ENCODE data around the gene TAF4B.

TAF4B gene

DNA sequence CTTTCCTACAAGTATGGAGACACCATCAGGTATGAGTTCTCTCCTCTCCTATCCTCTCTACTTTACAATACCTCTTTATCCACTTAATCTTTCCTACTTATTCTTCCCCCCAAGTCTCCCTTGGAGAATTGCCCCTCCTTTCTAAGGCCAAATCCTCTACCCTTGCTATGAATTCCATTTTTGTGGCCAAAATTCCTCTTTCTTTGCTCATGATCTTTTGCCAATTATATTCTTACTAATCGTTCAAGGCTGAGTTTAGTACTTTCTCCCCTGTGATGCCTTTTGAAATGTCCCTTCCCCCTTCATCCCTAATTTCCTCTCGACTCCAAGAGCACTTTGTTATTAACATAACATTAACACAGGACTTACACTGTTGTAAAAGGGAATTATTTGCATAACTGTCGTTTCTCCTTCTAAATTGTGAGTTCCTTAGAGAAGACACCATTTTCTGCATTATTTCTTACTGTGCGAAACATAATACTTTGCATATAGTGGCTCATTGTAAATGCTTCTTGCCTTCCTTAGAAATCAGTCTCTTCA is 188.7 kb downstream of the TAF4B start:
- Histone ChIP-seq H3K9me3 (ENCODE audit: insufficient read depth, low read length, severe bottlenecking) (no peaks in the 10 kb centered on the region), H3K27me3 (ENCODE audit: insufficient read depth, low read length, poor library complexity) (no peaks in the 10 kb centered on the region), H3K79me2 (ENCODE audit: insufficient read depth, low read length) (no peaks in the 10 kb centered on the region), H3K4me1 (ENCODE audit: insufficient read depth, low read length) (no peaks in the 10 kb centered on the region), H3K9ac (ENCODE audit: low read depth, low read length) (no peak overlapping the region), H3K27ac (ENCODE audit: low read length) (no peak overlapping the region), H3K4me3 (ENCODE audit: low read depth in 1 of 2, low read length in 2 of 2) (no peak overlapping the region), H4K20me1 (ENCODE audit: insufficient read depth, low read length) (no peaks in the 10 kb centered on the region), H2AFZ (ENCODE audit: low read depth, low read length) (no peak overlapping the region), H3K36me3 (ENCODE audit: insufficient read depth, low read length) (no peaks in the 10 kb centered on the region), H3K4me2 (ENCODE audit: insufficient read depth, low read length) (no peak overlapping the region)
- no peak for DNase-seq
- ATAC-seq (ENCODE audit: insufficient read depth, low read depth) = no peak
- TF ChIP-seq, protein P1, sequence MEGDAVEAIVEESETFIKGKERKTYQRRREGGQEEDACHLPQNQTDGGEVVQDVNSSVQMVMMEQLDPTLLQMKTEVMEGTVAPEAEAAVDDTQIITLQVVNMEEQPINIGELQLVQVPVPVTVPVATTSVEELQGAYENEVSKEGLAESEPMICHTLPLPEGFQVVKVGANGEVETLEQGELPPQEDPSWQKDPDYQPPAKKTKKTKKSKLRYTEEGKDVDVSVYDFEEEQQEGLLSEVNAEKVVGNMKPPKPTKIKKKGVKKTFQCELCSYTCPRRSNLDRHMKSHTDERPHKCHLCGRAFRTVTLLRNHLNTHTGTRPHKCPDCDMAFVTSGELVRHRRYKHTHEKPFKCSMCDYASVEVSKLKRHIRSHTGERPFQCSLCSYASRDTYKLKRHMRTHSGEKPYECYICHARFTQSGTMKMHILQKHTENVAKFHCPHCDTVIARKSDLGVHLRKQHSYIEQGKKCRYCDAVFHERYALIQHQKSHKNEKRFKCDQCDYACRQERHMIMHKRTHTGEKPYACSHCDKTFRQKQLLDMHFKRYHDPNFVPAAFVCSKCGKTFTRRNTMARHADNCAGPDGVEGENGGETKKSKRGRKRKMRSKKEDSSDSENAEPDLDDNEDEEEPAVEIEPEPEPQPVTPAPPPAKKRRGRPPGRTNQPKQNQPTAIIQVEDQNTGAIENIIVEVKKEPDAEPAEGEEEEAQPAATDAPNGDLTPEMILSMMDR (IDR thresholded peaks at IDR 0.05; ENCODE audit: borderline replicate concordance, extremely low read depth, low read length, poor library complexity, severe bottlenecking) = no peak
- TF ChIP-seq EZH2 (IDR thresholded peaks at IDR 0.05; ENCODE audit: borderline replicate concordance, low read depth, low read length, severe bottlenecking) = no peak

DNA sequence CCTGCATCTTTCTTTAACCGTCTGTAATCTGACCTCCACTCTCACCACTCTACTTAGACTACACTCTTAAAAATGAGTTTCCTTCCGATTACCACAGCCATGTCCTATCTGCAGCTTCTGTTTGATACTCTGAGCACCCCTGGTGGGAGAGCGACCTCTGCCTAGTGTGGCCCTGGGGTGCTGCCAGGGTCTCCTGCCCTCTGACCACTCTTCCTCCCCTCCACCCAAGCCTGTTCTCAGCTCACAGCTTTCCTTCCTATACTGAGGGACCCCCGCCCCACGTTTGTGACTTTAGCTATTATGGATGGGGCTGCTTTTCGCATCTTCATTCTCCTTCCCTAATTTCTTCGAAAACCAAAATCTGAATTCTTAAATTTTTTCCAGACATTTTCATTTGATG is 189.4 kb downstream of the TAF4B start:
- H3K27ac ChIP-seq (ENCODE audit: low read length) = no peak overlapping the region

DNA sequence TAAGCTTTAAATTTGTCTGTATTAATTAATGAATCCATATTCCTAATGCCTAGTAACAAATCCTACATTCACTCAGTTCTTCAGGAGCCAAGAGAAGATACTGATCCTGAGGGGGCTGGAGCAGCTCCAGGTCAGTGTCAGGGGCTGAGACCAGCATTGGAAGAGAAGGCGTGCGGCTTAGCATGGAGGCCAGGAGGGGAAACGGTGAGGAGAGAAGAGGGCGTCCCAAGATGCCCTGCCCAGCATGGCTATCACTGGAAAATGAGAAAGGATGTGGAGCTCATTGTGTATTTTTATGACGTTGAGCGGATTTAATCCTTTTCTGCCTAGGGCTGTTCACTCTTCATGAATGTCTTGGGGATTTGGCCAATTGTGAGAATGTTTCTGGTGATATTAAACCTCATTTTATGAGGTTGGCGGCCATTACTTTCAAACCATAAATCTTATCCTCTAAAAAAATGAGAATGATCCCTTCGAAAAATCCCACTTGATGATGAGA is 190.5 kb downstream of the TAF4B start:
- Histone ChIP-seq H4K20me1 (ENCODE audit: insufficient read depth, low read length) (no peaks in the 10 kb centered on the region), H3K79me2 (ENCODE audit: insufficient read depth, low read length) (no peaks in the 10 kb centered on the region), H3K27me3 (ENCODE audit: insufficient read depth, low read length, poor library complexity) (no peaks in the 10 kb centered on the region), H3K27ac (ENCODE audit: low read length) (no peak overlapping the region), H3K9ac (ENCODE audit: low read depth, low read length) (no peak overlapping the region), H3K4me3 (ENCODE audit: low read depth in 1 of 2, low read length in 2 of 2) (no peak overlapping the region), H3K4me1 (ENCODE audit: insufficient read depth, low read length) (no peaks in the 10 kb centered on the region), H2AFZ (ENCODE audit: low read depth, low read length) (no peak overlapping the region), H3K36me3 (ENCODE audit: insufficient read depth, low read length) (no peaks in the 10 kb centered on the region), H3K4me2 (ENCODE audit: insufficient read depth, low read length) (no peak overlapping the region), H3K9me3 (ENCODE audit: insufficient read depth, low read length, severe bottlenecking) (no peaks in the 10 kb centered on the region)
- TF ChIP-seq EZH2 (IDR thresholded peaks at IDR 0.05; ENCODE audit: borderline replicate concordance, low read depth, low read length, severe bottlenecking) = no peak
- TF ChIP-seq, protein P1 (IDR thresholded peaks at IDR 0.05; ENCODE audit: borderline replicate concordance, extremely low read depth, low read length, poor library complexity, severe bottlenecking) = no peak
- no peak for ATAC-seq (ENCODE audit: insufficient read depth, low read depth)
- no peak for DNase-seq

More for the DNA sequence above, 189.4 kb downstream of the TAF4B start:
- ATAC-seq (ENCODE audit: insufficient read depth, low read depth) (no peak), DNase-seq (no peak)
- Histone ChIP-seq H3K79me2 (ENCODE audit: insufficient read depth, low read length) (no peaks in the 10 kb centered on the region), H3K9me3 (ENCODE audit: insufficient read depth, low read length, severe bottlenecking) (no peaks in the 10 kb centered on the region), H3K4me2 (ENCODE audit: insufficient read depth, low read length) (no peak overlapping the region), H3K4me1 (ENCODE audit: insufficient read depth, low read length) (no peaks in the 10 kb centered on the region), H3K4me3 (ENCODE audit: low read depth in 1 of 2, low read length in 2 of 2) (no peak overlapping the region), H4K20me1 (ENCODE audit: insufficient read depth, low read length) (no peaks in the 10 kb centered on the region), H3K9ac (ENCODE audit: low read depth, low read length) (no peak overlapping the region), H2AFZ (ENCODE audit: low read depth, low read length) (no peak overlapping the region), H3K27me3 (ENCODE audit: insufficient read depth, low read length, poor library complexity) (no peaks in the 10 kb centered on the region), H3K36me3 (ENCODE audit: insufficient read depth, low read length) (no peaks in the 10 kb centered on the region)
- no peak for TF ChIP-seq EZH2 (IDR thresholded peaks at IDR 0.05; ENCODE audit: borderline replicate concordance, low read depth, low read length, severe bottlenecking)

DNA sequence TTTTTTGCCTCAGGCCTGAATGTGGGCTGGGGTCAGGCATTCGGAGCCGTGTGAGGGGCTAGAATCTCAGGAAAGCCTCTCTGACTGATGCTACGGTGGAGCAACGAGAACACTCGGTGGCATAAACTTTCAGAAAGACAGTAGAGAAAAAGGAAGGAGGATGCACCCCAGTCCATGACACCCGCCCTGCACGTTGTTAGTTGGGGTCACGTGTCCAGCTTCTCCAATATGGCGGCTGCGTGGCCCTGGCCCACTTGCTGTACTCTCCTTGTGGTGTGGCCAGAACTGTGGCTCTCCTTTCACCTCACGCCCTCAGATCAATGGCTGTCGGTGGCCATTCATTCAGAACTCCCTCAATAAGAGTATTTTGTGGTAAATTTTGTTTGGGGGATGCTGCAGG is 190.9 kb downstream of the TAF4B start:
- Histone ChIP-seq H3K36me3 (ENCODE audit: insufficient read depth, low read length) (no peaks in the 10 kb centered on the region), H3K9me3 (ENCODE audit: insufficient read depth, low read length, severe bottlenecking) (no peaks in the 10 kb centered on the region), H3K27ac (ENCODE audit: low read length) (no peak overlapping the region), H4K20me1 (ENCODE audit: insufficient read depth, low read length) (no peaks in the 10 kb centered on the region), H3K27me3 (ENCODE audit: insufficient read depth, low read length, poor library complexity) (no peaks in the 10 kb centered on the region), H2AFZ (ENCODE audit: low read depth, low read length) (no peak overlapping the region), H3K4me2 (ENCODE audit: insufficient read depth, low read length) (no peak overlapping the region), H3K9ac (ENCODE audit: low read depth, low read length) (no peak overlapping the region), H3K4me1 (ENCODE audit: insufficient read depth, low read length) (no peaks in the 10 kb centered on the region), H3K79me2 (ENCODE audit: insufficient read depth, low read length) (no peaks in the 10 kb centered on the region), H3K4me3 (ENCODE audit: low read depth in 1 of 2, low read length in 2 of 2) (no peak overlapping the region)
- ATAC-seq (ENCODE audit: insufficient read depth, low read depth) (no peak), DNase-seq (no peak)
- TF ChIP-seq EZH2 (IDR thresholded peaks at IDR 0.05; ENCODE audit: borderline replicate concordance, low read depth, low read length, severe bottlenecking) = no peak
- TF ChIP-seq, protein P1 (IDR thresholded peaks at IDR 0.05; ENCODE audit: borderline replicate concordance, extremely low read depth, low read length, poor library complexity, severe bottlenecking) = no peak
